ENCODE data around the gene PFDN6. TPM values are rescaled to one million over a fixed set of nuclear protein-coding genes. Genes with fewer than 3 reads are reported as not detected.
"Not testable (repeated sequence)": the region's sequence is repeated elsewhere in the genome, so short reads cannot be mapped to it uniquely, and the experiment has no call there.

PFDN6 gene
- total and polyA plus RNA-seq, 9 of the 15 experiments (the other 6 are each of a cell fraction or from before 2014, with no cell fraction given): 6.8 to 475 (median 216) TPM

DNA sequence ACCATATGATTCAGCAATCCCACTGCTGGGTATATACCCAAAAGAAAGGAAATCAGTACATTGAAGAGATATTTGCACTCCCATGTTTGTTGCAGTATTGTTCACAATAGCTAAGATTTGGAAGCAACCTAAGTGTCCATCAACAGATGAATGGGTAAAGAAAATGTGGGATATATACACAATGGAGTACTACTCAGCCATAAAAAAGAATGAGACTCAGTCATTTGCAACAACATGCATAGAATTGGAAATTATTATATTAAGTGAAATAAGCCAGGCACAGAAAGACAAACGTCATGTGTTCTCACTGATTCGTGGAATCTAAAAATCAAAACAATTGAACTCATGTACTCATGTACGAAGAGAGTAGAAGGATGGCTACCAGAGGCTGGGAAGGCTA, 26.9 kb upstream of the PFDN6 start:
- CTCF ChIA-PET (ENCODE audit: low intra/inter-chr PET ratio); H3K4me3 ChIP-seq; H3K9ac ChIP-seq (ENCODE audit: insufficient read depth in 1 of 2, low read depth in 2 of 2, low read length in 2 of 2); H3K27me3 ChIP-seq (ENCODE audit: control insufficient read depth in 2 of 2, insufficient read depth in 2 of 2, low read length in 2 of 2); H2AFZ ChIP-seq (ENCODE audit: low read depth, low read length); ATAC-seq; BruUV-seq (replicated peaks); H3K9me1 ChIP-seq (ENCODE audit: control insufficient read depth, insufficient read depth, low read length); in situ Hi-C loops (cut with MboI); FAIRE-seq; intact Hi-C loops (cut with micrococcal nuclease); H3K9me3 ChIP-seq (replicated peaks; ENCODE audit: control insufficient read depth, insufficient read depth, low read depth, low read length); H3K4me2 ChIP-seq (ENCODE audit: insufficient read depth, low read length); H3K79me2 ChIP-seq (ENCODE audit: control insufficient read depth, insufficient read depth, low read length); DNase-seq (ENCODE audit: extremely low read depth in 1 of 4, low spot score in 3 of 4); H3K27ac ChIP-seq (ENCODE audit: extremely low read depth, low read depth, low read length); H3K4me1 ChIP-seq (replicated peaks in 1 of 2; ENCODE audit: control insufficient read depth in 2 of 2, insufficient read depth in 2 of 2, low read length in 2 of 2); H4K20me1 ChIP-seq (replicated peaks; ENCODE audit: control insufficient read depth, insufficient read depth, low read length): not testable (repeated sequence)
- TF ChIP-seq ZNF146 (CRISPR knock-in tag; IDR thresholded peaks at IDR 0.05; ENCODE audit: unreplicated experiment) (peak; percentile 78), RBM25 (IDR thresholded peaks at IDR 0.05; ENCODE audit: low read depth, low read length, severe bottlenecking) (peak; percentile 32)
- H3K36me3 ChIP-seq (ENCODE audit: control insufficient read depth, insufficient read depth, low read length): peaks cover 79% of the 10 kb centered on the region
- POLR2A ChIA-PET: interaction anchor here (0.6 to 5.2 kb wide), 3 partner anchors 9 to 291 kb away, joined by 3 to 35 read pairs (median 30); partner anchors contain the start of genes RPS18 and VPS52
- WGBS (ENCODE audit: insufficient coverage, low coverage, missing lambda C conversion rate): 65% methylated on average over 3 of the region's 3 CpGs

DNA sequence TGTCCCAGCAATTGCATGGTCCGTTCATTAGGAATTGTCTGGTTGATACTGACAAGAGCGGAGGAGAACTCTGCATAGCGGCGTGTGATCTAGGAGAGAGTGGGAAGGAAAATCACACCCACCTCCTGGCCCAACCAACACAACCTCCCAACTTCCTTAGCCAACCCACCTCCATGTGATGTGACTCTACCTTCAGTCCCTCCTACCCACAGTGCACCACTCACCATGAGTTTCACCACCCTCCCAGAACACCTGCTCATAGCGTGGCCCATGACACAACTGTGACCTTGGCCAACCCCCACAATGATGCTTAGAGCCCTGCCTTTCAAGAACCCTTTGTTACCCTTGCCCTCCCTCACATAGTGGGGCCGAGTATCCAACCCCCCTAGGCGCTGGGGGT, 25.4 kb upstream of the PFDN6 start:
- H3K27ac ChIP-seq (ENCODE audit: extremely low read depth, low read depth, low read length): no peak overlapping the region
- TF ChIP-seq SREBF1 (IDR thresholded peaks at IDR 0.05; ENCODE audit: borderline replicate concordance, low read depth, low read length) (no peak), RBFOX2 (IDR thresholded peaks at IDR 0.05; ENCODE audit: low read depth, low read length) (0 out of 2 replicates have a peak, but pooled peaks have one; percentile 16)
- no TSS peak for BruUV-seq (replicated peaks)
- WGBS (ENCODE audit: insufficient coverage, low coverage, missing lambda C conversion rate): 94% methylated on average over 7 of the region's 7 CpGs
- no peaks in the 10 kb centered on the region for H3K9me3 ChIP-seq (replicated peaks; ENCODE audit: control insufficient read depth, insufficient read depth, low read depth, low read length)
- POLR2A ChIA-PET: interaction anchor here (0.9 to 5.2 kb wide), 4 partner anchors 7 to 13 kb away, joined by 5 to 35 read pairs (median 22); partner anchors contain the start of genes B3GALT4, RPS18 and VPS52
- FAIRE-seq (no peak), ATAC-seq (peak; percentile 52), DNase-seq (ENCODE audit: extremely low read depth in 1 of 4, low spot score in 3 of 4) (no peak)
- H3K9me1 ChIP-seq (ENCODE audit: control insufficient read depth, insufficient read depth, low read length): no peaks in the 10 kb centered on the region
- intact Hi-C loops (cut with micrococcal nuclease): no loop called here
- no peak overlapping the region for H2AFZ ChIP-seq (ENCODE audit: low read depth, low read length)
- H3K9ac ChIP-seq (ENCODE audit: insufficient read depth in 1 of 2, low read depth in 2 of 2, low read length in 2 of 2): peak overlapping the region in 1 of 2 experiments; percentile 70; a peak in 2 of 4 replicates
- H3K4me1 ChIP-seq (replicated peaks in 1 of 2; ENCODE audit: control insufficient read depth in 2 of 2, insufficient read depth in 2 of 2, low read length in 2 of 2): no peaks in the 10 kb centered on the region; a peak in 1 of 5 replicates
- H4K20me1 ChIP-seq (replicated peaks; ENCODE audit: control insufficient read depth, insufficient read depth, low read length): no peaks in the 10 kb centered on the region
- peaks cover 86% of the 10 kb centered on the region for H3K36me3 ChIP-seq (ENCODE audit: control insufficient read depth, insufficient read depth, low read length)
- H3K79me2 ChIP-seq (ENCODE audit: control insufficient read depth, insufficient read depth, low read length): no peaks in the 10 kb centered on the region; the same call in 2 of the 3 replicates
- no peak overlapping the region for H3K4me3 ChIP-seq
- H3K27me3 ChIP-seq (ENCODE audit: control insufficient read depth in 2 of 2, insufficient read depth in 2 of 2, low read length in 2 of 2): no peaks in the 10 kb centered on the region
- in situ Hi-C loops (cut with MboI): no loop called here
- CTCF ChIA-PET (ENCODE audit: low intra/inter-chr PET ratio): no interaction called here
- H3K4me2 ChIP-seq (ENCODE audit: insufficient read depth, low read length): no peak overlapping the region

Data from K562 (cell line).